ENCODE measurements around the gene CDK13. TPM values are rescaled to one million over a fixed set of nuclear protein-coding genes. Genes with fewer than 3 reads are reported as not detected.

CDK13 gene
- total RNA-seq, 2 experiments from 2014 or later: 84.3 to 90.9 TPM

DNA sequence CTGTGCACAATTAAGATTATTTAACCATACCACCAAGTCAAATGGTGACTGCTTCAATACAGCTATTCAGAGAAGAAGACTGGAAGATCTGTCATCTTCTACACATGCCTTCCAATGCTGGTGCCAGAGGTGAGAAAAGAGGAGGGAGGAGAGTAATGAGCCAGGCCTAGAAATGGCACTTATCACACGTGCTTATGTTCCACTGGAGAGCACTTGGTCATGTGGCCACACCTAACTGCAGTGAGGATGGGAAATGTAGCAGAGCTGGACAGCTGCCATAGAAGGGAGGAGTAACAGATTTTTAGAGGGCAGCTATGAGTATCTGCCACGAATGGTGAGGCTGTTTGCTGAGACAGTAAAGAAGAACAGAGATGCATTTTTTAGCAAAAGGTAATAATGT, 107.2 kb downstream of the CDK13 start:
- BruUV-seq (replicated peaks): no TSS peak
- Histone ChIP-seq H3K27ac (ENCODE audit: low read depth, low read length, poor library complexity, severe bottlenecking) (no peak overlapping the region), H3K9me3 (ENCODE audit: low read length) (no peaks in the 10 kb centered on the region), H3K9me2 (ENCODE audit: insufficient read depth, low read length) (no peaks in the 10 kb centered on the region), H4K20me1 (ENCODE audit: insufficient read depth, low read length) (no peaks in the 10 kb centered on the region), H2AFZ (ENCODE audit: low read length) (no peak overlapping the region), H3K4me1 (ENCODE audit: insufficient read depth, low read length, poor library complexity, severe bottlenecking) (no peaks in the 10 kb centered on the region), H3K79me2 (ENCODE audit: insufficient read depth, low read depth, low read length) (peaks cover 9% of the 10 kb centered on the region; the same call in 1 of the 2 replicates), H3K36me3 (ENCODE audit: insufficient read depth, low read length) (peaks cover 55% of the 10 kb centered on the region), H3K4me2 (ENCODE audit: low read length) (no peak overlapping the region), H3K4me3 (ENCODE audit: low read depth, low read length, poor library complexity, severe bottlenecking) (no peak overlapping the region)
- ChIA-PET POLR2A (interaction anchor here (0.6 to 1.3 kb wide), 6 partner anchors 8 to 169 kb away, joined by 3 read pairs; no protein-coding TSS in a partner anchor), CTCF (ENCODE audit: unreplicated experiment) (interaction anchor here (0.6 kb wide), 1 partner anchor 456 kb away, joined by 3 read pairs; no protein-coding TSS in a partner anchor)
- DNase-seq (ENCODE audit: low spot score): no peak
- TF ChIP-seq EZH2phosphoT487 (IDR thresholded peaks at IDR 0.05; ENCODE audit: borderline replicate concordance, low read depth, low read length): no peak
- TF ChIP-seq, protein P1, sequence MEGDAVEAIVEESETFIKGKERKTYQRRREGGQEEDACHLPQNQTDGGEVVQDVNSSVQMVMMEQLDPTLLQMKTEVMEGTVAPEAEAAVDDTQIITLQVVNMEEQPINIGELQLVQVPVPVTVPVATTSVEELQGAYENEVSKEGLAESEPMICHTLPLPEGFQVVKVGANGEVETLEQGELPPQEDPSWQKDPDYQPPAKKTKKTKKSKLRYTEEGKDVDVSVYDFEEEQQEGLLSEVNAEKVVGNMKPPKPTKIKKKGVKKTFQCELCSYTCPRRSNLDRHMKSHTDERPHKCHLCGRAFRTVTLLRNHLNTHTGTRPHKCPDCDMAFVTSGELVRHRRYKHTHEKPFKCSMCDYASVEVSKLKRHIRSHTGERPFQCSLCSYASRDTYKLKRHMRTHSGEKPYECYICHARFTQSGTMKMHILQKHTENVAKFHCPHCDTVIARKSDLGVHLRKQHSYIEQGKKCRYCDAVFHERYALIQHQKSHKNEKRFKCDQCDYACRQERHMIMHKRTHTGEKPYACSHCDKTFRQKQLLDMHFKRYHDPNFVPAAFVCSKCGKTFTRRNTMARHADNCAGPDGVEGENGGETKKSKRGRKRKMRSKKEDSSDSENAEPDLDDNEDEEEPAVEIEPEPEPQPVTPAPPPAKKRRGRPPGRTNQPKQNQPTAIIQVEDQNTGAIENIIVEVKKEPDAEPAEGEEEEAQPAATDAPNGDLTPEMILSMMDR (conservative IDR thresholded peaks at IDR 0.05; ENCODE audit: low read length): no peak
- intact Hi-C loops (cut with micrococcal nuclease; ENCODE audit: unreplicated experiment): no loop called here

DNA sequence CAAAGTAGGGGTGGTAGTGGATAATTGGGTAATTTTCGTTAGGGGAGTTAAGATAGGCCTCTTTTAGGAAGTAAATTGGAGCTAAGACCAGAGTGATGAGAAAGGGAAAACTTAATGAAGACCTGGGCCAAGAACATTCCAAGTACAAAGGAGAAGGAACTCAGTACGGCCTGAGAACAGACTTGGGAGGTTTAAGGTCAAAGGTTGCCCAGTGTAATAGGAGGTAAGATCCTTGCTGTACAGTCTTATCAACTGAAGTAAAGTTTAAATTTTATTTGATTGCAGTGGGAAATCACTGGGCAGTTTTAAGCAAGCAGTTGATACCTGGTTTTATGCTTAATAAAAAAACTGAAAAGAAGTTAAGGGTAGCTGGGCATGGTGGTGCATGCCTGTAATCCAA, 108.0 kb downstream of the CDK13 start:
- ChIA-PET CTCF (ENCODE audit: unreplicated experiment) (interaction anchor here (0.6 kb wide), 1 partner anchor 457 kb away, joined by 3 read pairs; no protein-coding TSS in a partner anchor), POLR2A (interaction anchor here (0.6 to 0.8 kb wide), 3 partner anchors 9 to 170 kb away, joined by 3 read pairs; no protein-coding TSS in a partner anchor)
- Histone ChIP-seq H3K4me1 (ENCODE audit: insufficient read depth, low read length, poor library complexity, severe bottlenecking) (no peaks in the 10 kb centered on the region), H3K4me3 (ENCODE audit: low read depth, low read length, poor library complexity, severe bottlenecking) (no peak overlapping the region), H3K4me2 (ENCODE audit: low read length) (no peak overlapping the region), H3K27ac (ENCODE audit: low read depth, low read length, poor library complexity, severe bottlenecking) (no peak overlapping the region), H3K9me3 (ENCODE audit: low read length) (no peaks in the 10 kb centered on the region), H3K36me3 (ENCODE audit: insufficient read depth, low read length) (peaks cover 54% of the 10 kb centered on the region), H4K20me1 (ENCODE audit: insufficient read depth, low read length) (no peaks in the 10 kb centered on the region), H3K9me2 (ENCODE audit: insufficient read depth, low read length) (no peaks in the 10 kb centered on the region), H2AFZ (ENCODE audit: low read length) (no peak overlapping the region), H3K79me2 (ENCODE audit: insufficient read depth, low read depth, low read length) (peaks cover 9% of the 10 kb centered on the region; the same call in 1 of the 2 replicates)
- intact Hi-C loops (cut with micrococcal nuclease; ENCODE audit: unreplicated experiment): no loop called here
- no TSS peak for BruUV-seq (replicated peaks)
- TF ChIP-seq EZH2phosphoT487 (IDR thresholded peaks at IDR 0.05; ENCODE audit: borderline replicate concordance, low read depth, low read length): no peak
- TF ChIP-seq, protein P1 (conservative IDR thresholded peaks at IDR 0.05; ENCODE audit: low read length): no peak
- DNase-seq (ENCODE audit: low spot score): no peak

DNA sequence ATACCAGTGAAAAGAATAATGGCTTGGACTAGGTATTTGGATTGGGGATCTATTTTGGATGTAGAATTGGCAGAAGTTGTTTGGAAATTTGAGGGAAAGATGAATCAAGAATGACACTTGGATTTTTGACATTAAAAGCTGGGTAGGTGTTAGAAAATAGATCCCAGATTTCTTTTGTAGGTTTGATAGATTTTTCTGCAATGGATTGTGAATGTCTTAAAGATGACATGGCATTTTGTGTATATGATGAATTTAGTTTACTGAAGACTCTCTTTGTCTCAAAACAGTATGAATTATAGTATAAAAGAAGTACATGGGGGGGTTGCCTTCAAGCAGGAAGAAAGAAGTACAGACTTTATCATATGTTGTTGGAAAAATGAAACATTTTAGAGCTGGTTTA, 108.6 kb downstream of the CDK13 start:
- no peak overlapping the region for H3K4me2 ChIP-seq (ENCODE audit: low read length)
- no peaks in the 10 kb centered on the region for H3K9me2 ChIP-seq (ENCODE audit: insufficient read depth, low read length)
- no peaks in the 10 kb centered on the region for H4K20me1 ChIP-seq (ENCODE audit: insufficient read depth, low read length)
- no peaks in the 10 kb centered on the region for H3K9me3 ChIP-seq (ENCODE audit: low read length)
- no peak for DNase-seq (ENCODE audit: low spot score)
- no peak overlapping the region for H2AFZ ChIP-seq (ENCODE audit: low read length)
- no peak overlapping the region for H3K4me3 ChIP-seq (ENCODE audit: low read depth, low read length, poor library complexity, severe bottlenecking)
- intact Hi-C loops (cut with micrococcal nuclease; ENCODE audit: unreplicated experiment): no loop called here
- no TSS peak for BruUV-seq (replicated peaks)
- H3K79me2 ChIP-seq (ENCODE audit: insufficient read depth, low read depth, low read length): peaks cover 4% of the 10 kb centered on the region; the same call in 1 of the 2 replicates
- CTCF ChIA-PET (ENCODE audit: unreplicated experiment): no interaction called here
- H3K36me3 ChIP-seq (ENCODE audit: insufficient read depth, low read length): peaks cover 54% of the 10 kb centered on the region
- POLR2A ChIA-PET: no interaction called here
- H3K27ac ChIP-seq (ENCODE audit: low read depth, low read length, poor library complexity, severe bottlenecking): no peak overlapping the region
- TF ChIP-seq, protein P1 (conservative IDR thresholded peaks at IDR 0.05; ENCODE audit: low read length): no peak
- no peak for TF ChIP-seq EZH2phosphoT487 (IDR thresholded peaks at IDR 0.05; ENCODE audit: borderline replicate concordance, low read depth, low read length)
- no peaks in the 10 kb centered on the region for H3K4me1 ChIP-seq (ENCODE audit: insufficient read depth, low read length, poor library complexity, severe bottlenecking)
